ENCODE data around the gene PCDHGA8. TPM values are rescaled to one million over a fixed set of nuclear protein-coding genes. Genes with fewer than 3 reads are reported as not detected.

PCDHGA8 gene
- total and polyA plus RNA-seq, 2 of the 13 experiments (the other 11 are each of a cell fraction or from before 2014, with no cell fraction given): 0.05 to 0.29 TPM

DNA sequence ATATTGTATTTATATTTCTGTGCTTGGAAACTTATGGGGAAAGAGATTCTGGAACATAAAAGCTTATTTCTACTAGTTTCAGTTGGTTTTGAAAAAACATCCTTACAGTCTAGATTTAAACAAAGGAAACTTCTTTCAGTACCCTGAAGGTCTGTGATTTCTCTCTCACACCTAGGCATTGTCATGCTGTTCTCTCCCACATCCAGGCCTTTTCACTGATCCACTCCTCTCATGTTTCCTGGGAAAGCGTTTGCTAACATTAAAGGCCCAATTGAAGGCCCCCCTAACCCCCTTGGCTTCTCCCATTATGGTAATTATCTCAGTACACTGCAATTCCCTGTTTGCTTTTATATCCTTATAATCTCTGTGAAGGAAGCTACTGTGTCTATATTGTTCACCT is 49.7 kb upstream of the PCDHGA8 start:
- CTCF ChIA-PET (ENCODE audit: low intra/inter-chr PET ratio, low total read pairs): no interaction called here
- in situ Hi-C loops (cut with HindIII; ENCODE audit: extremely low pct_ligation_motif_present, low pct_unique_long_range_greater_than_20kb): no loop called here

More for the DNA sequence above, 49.7 kb upstream of the PCDHGA8 start:
- ATAC-seq (no peak), DNase-seq (ENCODE audit: low spot score) (no peak), FAIRE-seq (no peak)
- Histone ChIP-seq H3K27me3 (ENCODE audit: control insufficient read depth in 1 of 2, insufficient read depth in 2 of 2, low read length in 2 of 2) (no peaks in the 10 kb centered on the region), H3K36me3 (replicated peaks in 1 of 2; ENCODE audit: control insufficient read depth in 1 of 2, insufficient read depth in 2 of 2, low read length in 2 of 2) (no peaks in the 10 kb centered on the region), H3K9me3 (ENCODE audit: low read length) (peaks cover 30% of the 10 kb centered on the region), H4K20me1 (ENCODE audit: insufficient read depth, low read length) (no peaks in the 10 kb centered on the region), H2AFZ (ENCODE audit: low read length) (no peak overlapping the region), H3K4me2 (ENCODE audit: low read depth, low read length) (no peak overlapping the region), H3K4me3 (replicated peaks in 1 of 3; ENCODE audit: insufficient read depth in 1 of 3, low read depth in 2 of 3, low read length in 3 of 3) (no peak overlapping the region), H3K79me2 (ENCODE audit: insufficient read depth, low read length) (no peaks in the 10 kb centered on the region), H3K4me1 (ENCODE audit: insufficient read depth, low read length) (no peaks in the 10 kb centered on the region), H3K9ac (ENCODE audit: insufficient read depth, low read depth, low read length) (no peak overlapping the region), H3K27ac (ENCODE audit: extremely low read length, insufficient read depth, low read length) (no peak overlapping the region)
- no TSS peak for BruUV-seq (replicated peaks)
- intact Hi-C loops (cut with micrococcal nuclease; ENCODE audit: unreplicated experiment): no loop called here
- POLR2A ChIA-PET: no interaction called here
- 0% methylated on average over 1 of the region's 1 CpG for WGBS (ENCODE audit: low lambda C conversion rate)
- TF ChIP-seq ZNF180 (CRISPR knock-in tag; IDR thresholded peaks at IDR 0.05; ENCODE audit: borderline replicate concordance, low read depth): no peak
- TF ChIP-seq, protein P1, sequence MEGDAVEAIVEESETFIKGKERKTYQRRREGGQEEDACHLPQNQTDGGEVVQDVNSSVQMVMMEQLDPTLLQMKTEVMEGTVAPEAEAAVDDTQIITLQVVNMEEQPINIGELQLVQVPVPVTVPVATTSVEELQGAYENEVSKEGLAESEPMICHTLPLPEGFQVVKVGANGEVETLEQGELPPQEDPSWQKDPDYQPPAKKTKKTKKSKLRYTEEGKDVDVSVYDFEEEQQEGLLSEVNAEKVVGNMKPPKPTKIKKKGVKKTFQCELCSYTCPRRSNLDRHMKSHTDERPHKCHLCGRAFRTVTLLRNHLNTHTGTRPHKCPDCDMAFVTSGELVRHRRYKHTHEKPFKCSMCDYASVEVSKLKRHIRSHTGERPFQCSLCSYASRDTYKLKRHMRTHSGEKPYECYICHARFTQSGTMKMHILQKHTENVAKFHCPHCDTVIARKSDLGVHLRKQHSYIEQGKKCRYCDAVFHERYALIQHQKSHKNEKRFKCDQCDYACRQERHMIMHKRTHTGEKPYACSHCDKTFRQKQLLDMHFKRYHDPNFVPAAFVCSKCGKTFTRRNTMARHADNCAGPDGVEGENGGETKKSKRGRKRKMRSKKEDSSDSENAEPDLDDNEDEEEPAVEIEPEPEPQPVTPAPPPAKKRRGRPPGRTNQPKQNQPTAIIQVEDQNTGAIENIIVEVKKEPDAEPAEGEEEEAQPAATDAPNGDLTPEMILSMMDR (CRISPR knock-in tag; IDR thresholded peaks at IDR 0.05): no peak
- TF ChIP-seq GTF2F1 (IDR thresholded peaks at IDR 0.05; ENCODE audit: low read length): no peak
- no peak for TF ChIP-seq ZNF160 (CRISPR knock-in tag; IDR thresholded peaks at IDR 0.05)
- TF ChIP-seq, protein P2, sequence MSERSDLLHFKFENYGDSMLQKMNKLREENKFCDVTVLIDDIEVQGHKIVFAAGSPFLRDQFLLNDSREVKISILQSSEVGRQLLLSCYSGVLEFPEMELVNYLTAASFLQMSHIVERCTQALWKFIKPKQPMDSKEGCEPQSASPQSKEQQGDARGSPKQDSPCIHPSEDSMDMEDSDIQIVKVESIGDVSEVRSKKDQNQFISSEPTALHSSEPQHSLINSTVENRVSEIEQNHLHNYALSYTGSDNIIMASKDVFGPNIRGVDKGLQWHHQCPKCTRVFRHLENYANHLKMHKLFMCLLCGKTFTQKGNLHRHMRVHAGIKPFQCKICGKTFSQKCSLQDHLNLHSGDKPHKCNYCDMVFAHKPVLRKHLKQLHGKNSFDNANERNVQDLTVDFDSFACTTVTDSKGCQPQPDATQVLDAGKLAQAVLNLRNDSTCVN (CRISPR knock-in tag; IDR thresholded peaks at IDR 0.05; ENCODE audit: borderline replicate concordance): no peak
- TF ChIP-seq ZNF382 (CRISPR knock-in tag; IDR thresholded peaks at IDR 0.05; ENCODE audit: borderline replicate concordance): no peak
- TF ChIP-seq NFKBIZ (CRISPR knock-in tag; IDR thresholded peaks at IDR 0.05): no peak
- TF ChIP-seq RXRA (CRISPR knock-in tag; IDR thresholded peaks at IDR 0.05): no peak
- TF ChIP-seq BORCS8-MEF2B (CRISPR knock-in tag; IDR thresholded peaks at IDR 0.05): no peak

Measured in HepG2 (cell line).